ENCODE results near the gene ACTR1B.
"Not testable (repeated sequence)": the region's sequence is repeated elsewhere in the genome, so short reads cannot be mapped to it uniquely, and the experiment has no call there.

The ACTR1B gene

GRCh38 chr2:97663962-97664635, at the start of gene ACTR1B:
ACTR1B (minus strand) TSS chr2:97664044; CDS start chr2:97663890, 154 bp downstream.
- DNase-seq = peak; percentile 98

- peak; percentile 52 for DNase-seq
Measured at GRCh38 chr2:97712693-97713295, 49.0 kb upstream of the ACTR1B start.

- DNase-seq = not testable (repeated sequence)
Measured at GRCh38 chr2:97712175-97712574, 48.3 kb upstream of the ACTR1B start.

- DNase-seq = no peak
Measured at GRCh38 chr2:97711394-97711711, 47.5 kb upstream of the ACTR1B start.

GRCh38 chr2:97708608-97709007, 44.8 kb upstream of the ACTR1B start:
- no peak for DNase-seq

- DNase-seq = no peak
Measured at GRCh38 chr2:97708048-97708380, 44.2 kb upstream of the ACTR1B start.

GRCh38 chr2:97707362-97708047, 43.7 kb upstream of the ACTR1B start:
- no peak for DNase-seq

- DNase-seq = no peak
Measured at GRCh38 chr2:97706708-97707345, 43.0 kb upstream of the ACTR1B start.

- no peak for DNase-seq
Measured at GRCh38 chr2:97706112-97706511, 42.3 kb upstream of the ACTR1B start.

- DNase-seq = no peak
Measured at GRCh38 chr2:97704989-97705388, 41.1 kb upstream of the ACTR1B start.

- no peak for DNase-seq
Measured at GRCh38 chr2:97703741-97704140, 39.9 kb upstream of the ACTR1B start.

GRCh38 chr2:97702731-97703470, 39.1 kb upstream of the ACTR1B start:
- DNase-seq = no peak

GRCh38 chr2:97701851-97702465, 38.1 kb upstream of the ACTR1B start:
- DNase-seq = no peak

GRCh38 chr2:97701186-97701585, 37.3 kb upstream of the ACTR1B start:
- no peak for DNase-seq

- peak; percentile 72 for DNase-seq
Measured at GRCh38 chr2:97699765-97700444, 36.1 kb upstream of the ACTR1B start.

GRCh38 chr2:97698530-97698929, 34.7 kb upstream of the ACTR1B start:
- DNase-seq = no peak

- DNase-seq = peak; percentile 92
Measured at GRCh38 chr2:97697252-97698235, 33.7 kb upstream of the ACTR1B start.

GRCh38 chr2:97695744-97696143, 31.9 kb upstream of the ACTR1B start:
- DNase-seq = no peak

- DNase-seq = no peak
Measured at GRCh38 chr2:97693476-97693875, 29.6 kb upstream of the ACTR1B start.

- DNase-seq = no peak
Measured at GRCh38 chr2:97691166-97691565, 27.3 kb upstream of the ACTR1B start.

Data from activated naive CD4-positive, alpha-beta T cell treated with anti-CD3 and anti-CD28 coated beads, Interleukin-2, amount 50 U/mL, for 16 hours (primary cell).